ENCODE measurements around the gene TRAF3IP3.

- TF ChIP-seq, protein P1, sequence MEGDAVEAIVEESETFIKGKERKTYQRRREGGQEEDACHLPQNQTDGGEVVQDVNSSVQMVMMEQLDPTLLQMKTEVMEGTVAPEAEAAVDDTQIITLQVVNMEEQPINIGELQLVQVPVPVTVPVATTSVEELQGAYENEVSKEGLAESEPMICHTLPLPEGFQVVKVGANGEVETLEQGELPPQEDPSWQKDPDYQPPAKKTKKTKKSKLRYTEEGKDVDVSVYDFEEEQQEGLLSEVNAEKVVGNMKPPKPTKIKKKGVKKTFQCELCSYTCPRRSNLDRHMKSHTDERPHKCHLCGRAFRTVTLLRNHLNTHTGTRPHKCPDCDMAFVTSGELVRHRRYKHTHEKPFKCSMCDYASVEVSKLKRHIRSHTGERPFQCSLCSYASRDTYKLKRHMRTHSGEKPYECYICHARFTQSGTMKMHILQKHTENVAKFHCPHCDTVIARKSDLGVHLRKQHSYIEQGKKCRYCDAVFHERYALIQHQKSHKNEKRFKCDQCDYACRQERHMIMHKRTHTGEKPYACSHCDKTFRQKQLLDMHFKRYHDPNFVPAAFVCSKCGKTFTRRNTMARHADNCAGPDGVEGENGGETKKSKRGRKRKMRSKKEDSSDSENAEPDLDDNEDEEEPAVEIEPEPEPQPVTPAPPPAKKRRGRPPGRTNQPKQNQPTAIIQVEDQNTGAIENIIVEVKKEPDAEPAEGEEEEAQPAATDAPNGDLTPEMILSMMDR (IDR thresholded peaks at IDR 0.05), result no peak
- no peak for TF ChIP-seq POLR2A (IDR thresholded peaks at IDR 0.05)
These were observed 45.8 kb upstream of the TRAF3IP3 start for GRCh38 chr1:209710093-209710492.
